H9 (cell line): ENCODE data around the gene ZBTB16. TPM values are rescaled to one million over a fixed set of nuclear protein-coding genes. Genes with fewer than 3 reads are reported as not detected.

Experiments
- DNase-seq: peaks from one replicate; pipeline ENCODE4 v3.0.0-alpha.2; 2017
- H2AFZ ChIP-seq: one replicate; pipeline ENCODE4 v1.6.1; 2013; ENCODE audit warnings: mild to moderate bottlenecking, low read length, control low read depth, moderate library complexity
- H2AK5ac ChIP-seq: 2 replicates; pipeline ENCODE4 v1.6.1; 2013; ENCODE audit warnings: low read length, control low read depth, mixed read lengths; ENCODE audit not compliant: insufficient read length
- H2BK120ac ChIP-seq: one replicate; pipeline ENCODE4 v1.6.1; 2013; ENCODE audit warnings: low read depth, mild to moderate bottlenecking, low read length, control low read depth, inconsistent platforms; ENCODE audit not compliant: poor library complexity, severe bottlenecking
- H2BK12ac ChIP-seq: 2 replicates; pipeline ENCODE4 v1.6.1; 2013; ENCODE audit warnings: low read length, control low read depth, mixed read lengths, low read depth; ENCODE audit not compliant: insufficient read length
- H2BK15ac ChIP-seq: 2 replicates; pipeline ENCODE4 v1.6.1; 2013; ENCODE audit warnings: low read depth, low read length, control low read depth
- H2BK20ac ChIP-seq: one replicate; pipeline ENCODE4 v1.6.1; 2013; ENCODE audit warnings: low read depth, mild to moderate bottlenecking, low read length, control low read depth, inconsistent platforms; ENCODE audit not compliant: poor library complexity, severe bottlenecking
- H2BK5ac ChIP-seq: 2 replicates; pipeline ENCODE4 v1.6.1; 2013; ENCODE audit warnings: low read length, control low read depth, mixed read lengths; ENCODE audit not compliant: insufficient read length
- H3K14ac ChIP-seq: 2 replicates; pipeline ENCODE4 v1.6.1; 2013; ENCODE audit warnings: low read length, control low read depth; ENCODE audit not compliant: insufficient read depth
- H3K18ac ChIP-seq: 2 replicates; pipeline ENCODE4 v1.6.1; 2013; ENCODE audit warnings: low read depth, mild to moderate bottlenecking, mixed read lengths, low read length, control low read depth; ENCODE audit not compliant: insufficient read length
- H3K23ac ChIP-seq: 2 replicates; pipeline ENCODE4 v1.6.1; 2013; ENCODE audit warnings: low read length, control low read depth, mixed read lengths, low read depth; ENCODE audit not compliant: insufficient read length
- H3K23me2 ChIP-seq: 2 replicates; pipeline ENCODE4 v1.6.1; 2013; ENCODE audit warnings: low read depth, mild to moderate bottlenecking, mixed read lengths, low read length, control low read depth; ENCODE audit not compliant: insufficient read length, poor library complexity, severe bottlenecking
- H3K27ac ChIP-seq: 2 replicates; pipeline ENCODE4 v1.5.1; 2013; ENCODE audit warnings: low read length, control low read depth, mixed read lengths, low read depth; ENCODE audit not compliant: insufficient read length
- H3K27me3 ChIP-seq: 2 replicates; pipeline ENCODE4 v1.6.1; 2013; ENCODE audit warnings: low read length, control low read depth, inconsistent platforms; ENCODE audit not compliant: insufficient read depth
- H3K4ac ChIP-seq: 2 replicates; pipeline ENCODE4 v1.6.1; 2013; ENCODE audit warnings: low read depth, mild to moderate bottlenecking, control low read depth, inconsistent platforms, low read length, moderate library complexity
- H3K4me1 ChIP-seq: 2 replicates; pipeline ENCODE4 v1.6.1; 2013; ENCODE audit warnings: low read length, control low read depth, inconsistent platforms; ENCODE audit not compliant: insufficient read depth
- H3K4me2 ChIP-seq: 2 replicates; pipeline ENCODE4 v1.6.1; 2013; ENCODE audit warnings: low read length, control low read depth, mixed read lengths; ENCODE audit not compliant: insufficient read length, insufficient read depth
- H3K56ac ChIP-seq: 2 replicates; pipeline ENCODE4 v1.6.1; 2013; ENCODE audit warnings: low read depth, mild to moderate bottlenecking, mixed read lengths, low read length, control low read depth; ENCODE audit not compliant: insufficient read length
- H3K79me1 ChIP-seq: 2 replicates; pipeline ENCODE4 v1.6.1; 2013; ENCODE audit warnings: low read depth, mild to moderate bottlenecking, moderate library complexity, low read length, control low read depth, inconsistent platforms; ENCODE audit not compliant: insufficient read depth, poor library complexity, severe bottlenecking
- H3K79me2 ChIP-seq: 2 replicates; pipeline ENCODE4 v1.6.1; 2013; ENCODE audit warnings: low read length, control low read depth, inconsistent platforms; ENCODE audit not compliant: insufficient read depth
- H3K9ac ChIP-seq: 2 replicates; pipeline ENCODE4 v1.6.1; 2013; ENCODE audit warnings: low read length, control low read depth, mixed read lengths; ENCODE audit not compliant: insufficient read length; ENCODE audit errors: extremely low read depth
- H3K9me3 ChIP-seq: one replicate; pipeline ENCODE4 v1.6.1; 2013; ENCODE audit warnings: low read depth, low read length, inconsistent platforms; ENCODE audit not compliant: control insufficient read depth
- H3T11ph ChIP-seq: one replicate; pipeline ENCODE4 v1.6.1; 2013; ENCODE audit warnings: mild to moderate bottlenecking, low read length, control low read depth, inconsistent platforms
- H4K20me1 ChIP-seq: one replicate; pipeline ENCODE4 v1.6.1; 2013; ENCODE audit not compliant: control insufficient read depth, insufficient read length, insufficient read depth
- H4K5ac ChIP-seq: 2 replicates; pipeline ENCODE4 v1.6.1; 2013; ENCODE audit warnings: low read depth, mild to moderate bottlenecking, mixed read lengths, low read length, control low read depth; ENCODE audit not compliant: insufficient read length
- H4K8ac ChIP-seq: replicated peaks from 2 replicates; pipeline ENCODE4 v1.6.1; 2013; ENCODE audit warnings: low read length, control low read depth, mixed read lengths, low read depth; ENCODE audit not compliant: insufficient read length
- H4K91ac ChIP-seq: 2 replicates; pipeline ENCODE4 v1.6.1; 2013; ENCODE audit warnings: low read depth, mild to moderate bottlenecking, moderate library complexity, mixed read lengths, low read length, control low read depth; ENCODE audit not compliant: insufficient read length
- H3K27ac Mint-ChIP-seq, 3 experiments: 2 replicates in 2 of 3; 3 replicates in 1 of 3; pipeline ENCODE4 v1.8.0; 2020 to 2021; ENCODE audit warnings: mixed read lengths in 3 of 3, mild to moderate bottlenecking in 1 of 3, moderate library complexity in 1 of 3
- H3K27me3 Mint-ChIP-seq: 2 replicates; pipeline ENCODE4 v1.8.0; 2021; ENCODE audit warnings: low read depth, mild to moderate bottlenecking, moderate library complexity, mixed read lengths
- H3K36me3 Mint-ChIP-seq, 3 experiments: 2 replicates in 2 of 3; 3 replicates in 1 of 3; pipeline ENCODE4 v1.8.0; 2020 to 2021; ENCODE audit warnings: low read depth in 3 of 3, mixed read lengths in 3 of 3; ENCODE audit not compliant: insufficient read depth in 1 of 3
- H3K4me1 Mint-ChIP-seq, 2 experiments: 2 replicates each; pipeline ENCODE4 v1.8.0; 2020; ENCODE audit warnings: mixed read lengths in 2 of 2
- H3K4me3 Mint-ChIP-seq, 2 experiments: 2 replicates in 1 of 2; 3 replicates in 1 of 2; pipeline ENCODE4 v1.8.0; 2020 to 2021; ENCODE audit warnings: mild to moderate bottlenecking in 2 of 2, mixed read lengths in 2 of 2, moderate library complexity in 1 of 2
- H3K9me3 Mint-ChIP-seq, 2 experiments: 2 replicates in 1 of 2; 3 replicates in 1 of 2; pipeline ENCODE4 v1.8.0; 2020; ENCODE audit warnings: mild to moderate bottlenecking in 2 of 2, mixed read lengths in 2 of 2, moderate library complexity in 1 of 2
- WGBS: extraction: QIAGEN DNeasy Blood & Tissue Kit; methylation state at CpG from one replicate; pipeline ENCODE4 v1.1.7; 2013; ENCODE audit warnings: missing lambda C conversion rate, low lambda C conversion rate, mixed read lengths; ENCODE audit not compliant: insufficient read length; ENCODE audit errors: extremely low coverage; 5-methylcytosine and 5-hydroxymethylcytosine counted together
- total RNA-seq: library from RNA; stranded (reverse); gene quantifications from 2 replicates; pipeline ENCODE4 v1.2.1, GENCODE V29; 2021
- TF ChIP-seq, protein P1 (sequence below): fragments of 200-600 bp; sonication (generic); conservative IDR thresholded peaks from 3 replicates; pipeline ENCODE4 v1.8.0; 2021; ENCODE audit warnings: antibody characterized with exemption, mild to moderate bottlenecking

Gene ZBTB16
- total RNA-seq, 1 experiment from 2014 or later = not detected

DNA sequence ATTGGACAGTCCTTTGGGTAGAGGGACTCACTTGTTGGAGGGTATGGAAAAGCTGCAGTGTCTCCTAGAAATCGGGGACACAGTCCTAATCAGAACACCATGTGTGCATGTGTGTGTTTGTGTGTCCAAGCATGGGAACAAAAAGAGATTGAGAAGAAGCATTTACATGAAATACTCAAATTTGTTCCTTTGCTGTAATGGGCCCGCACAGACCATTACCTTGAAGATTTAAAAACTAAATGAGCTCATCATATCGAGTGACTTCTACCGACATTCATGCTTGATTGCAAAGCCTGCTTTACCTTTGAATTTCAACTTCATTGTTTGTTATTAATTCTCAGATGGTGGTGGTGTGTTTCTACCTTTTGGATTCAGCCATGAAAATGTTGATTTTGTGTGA is 106.9 kb downstream of the ZBTB16 start:
- H3K27me3 ChIP-seq = no peaks in the 10 kb centered on the region
- no peak overlapping the region for H3T11ph ChIP-seq
- H3K23me2 ChIP-seq = no peaks in the 10 kb centered on the region
- Mint-ChIP-seq H3K4me3 (no peak overlapping the region), H3K9me3 (no peaks in the 10 kb centered on the region), H3K27me3 (peaks cover 16% of the 10 kb centered on the region), H3K27ac (no peak overlapping the region), H3K36me3 (no peaks in the 10 kb centered on the region; a peak in 1 of 7 replicates), H3K4me1 (peaks cover 10 to 40% of the 10 kb centered on the region in 2 experiments)
- H4K8ac ChIP-seq = no peak overlapping the region
- no peaks in the 10 kb centered on the region for H3K79me2 ChIP-seq
- H2BK5ac ChIP-seq = no peak overlapping the region
- TF ChIP-seq, protein P1, sequence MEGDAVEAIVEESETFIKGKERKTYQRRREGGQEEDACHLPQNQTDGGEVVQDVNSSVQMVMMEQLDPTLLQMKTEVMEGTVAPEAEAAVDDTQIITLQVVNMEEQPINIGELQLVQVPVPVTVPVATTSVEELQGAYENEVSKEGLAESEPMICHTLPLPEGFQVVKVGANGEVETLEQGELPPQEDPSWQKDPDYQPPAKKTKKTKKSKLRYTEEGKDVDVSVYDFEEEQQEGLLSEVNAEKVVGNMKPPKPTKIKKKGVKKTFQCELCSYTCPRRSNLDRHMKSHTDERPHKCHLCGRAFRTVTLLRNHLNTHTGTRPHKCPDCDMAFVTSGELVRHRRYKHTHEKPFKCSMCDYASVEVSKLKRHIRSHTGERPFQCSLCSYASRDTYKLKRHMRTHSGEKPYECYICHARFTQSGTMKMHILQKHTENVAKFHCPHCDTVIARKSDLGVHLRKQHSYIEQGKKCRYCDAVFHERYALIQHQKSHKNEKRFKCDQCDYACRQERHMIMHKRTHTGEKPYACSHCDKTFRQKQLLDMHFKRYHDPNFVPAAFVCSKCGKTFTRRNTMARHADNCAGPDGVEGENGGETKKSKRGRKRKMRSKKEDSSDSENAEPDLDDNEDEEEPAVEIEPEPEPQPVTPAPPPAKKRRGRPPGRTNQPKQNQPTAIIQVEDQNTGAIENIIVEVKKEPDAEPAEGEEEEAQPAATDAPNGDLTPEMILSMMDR = no peak
- no peak for DNase-seq
- no peaks in the 10 kb centered on the region for H3K4me1 ChIP-seq
- H3K9ac ChIP-seq = no peak overlapping the region
- no peaks in the 10 kb centered on the region for H3K79me1 ChIP-seq
- H3K4me2 ChIP-seq = no peak overlapping the region
- no peak overlapping the region for H2BK15ac ChIP-seq
- no peak overlapping the region for H3K56ac ChIP-seq
- H3K23ac ChIP-seq = no peak overlapping the region
- no peak overlapping the region for H2BK12ac ChIP-seq
- no peak overlapping the region for H3K18ac ChIP-seq
- H3K27ac ChIP-seq = no peak overlapping the region
- no peak overlapping the region for H3K4ac ChIP-seq
- no peak overlapping the region for H2AFZ ChIP-seq
- H4K5ac ChIP-seq = no peak overlapping the region
- H2AK5ac ChIP-seq = no peak overlapping the region
- no peaks in the 10 kb centered on the region for H3K9me3 ChIP-seq
- no peak overlapping the region for H2BK20ac ChIP-seq
- H4K91ac ChIP-seq = no peak overlapping the region
- WGBS = no CpG with 5 or more reads among the region's 4 CpGs
- no peak overlapping the region for H2BK120ac ChIP-seq
- H3K14ac ChIP-seq = no peak overlapping the region
- H4K20me1 ChIP-seq = no peaks in the 10 kb centered on the region
